ENCODE results near the gene TMEM42. TPM values are rescaled to one million over a fixed set of nuclear protein-coding genes. Genes with fewer than 3 reads are reported as not detected.
A peak's percentile ranks its signal among the peaks of the same experiment; 100 is the strongest.

Gene TMEM42
- total and polyA plus RNA-seq, 9 of the 15 experiments (the other 6 are each of a cell fraction or from before 2014, with no cell fraction given): 0.53 to 1.6 (median 0.98) TPM

GRCh38 chr3:44913868-44914468 lies 52.3 kb downstream of the TMEM42 start (continued):
- TF ChIP-seq ZNF280A (IDR thresholded peaks at IDR 0.05; ENCODE audit: low read depth, partially characterized antibody) (no peak), MAFK (IDR thresholded peaks at IDR 0.05; ENCODE audit: low read length) (0 out of 2 replicates have a peak, but pooled peaks have one; percentile 3), PTRF (tag; IDR thresholded peaks at IDR 0.05) (no peak), L3MBTL2 (IDR thresholded peaks at IDR 0.05) (no peak), ZNF592 (IDR thresholded peaks at IDR 0.05) (no peak), CREB5 (CRISPR knock-in tag; IDR thresholded peaks at IDR 0.05) (no peak), ZNF121 (CRISPR knock-in tag; conservative IDR thresholded peaks at IDR 0.05) (no peak), ILK (tag; IDR thresholded peaks at IDR 0.05; ENCODE audit: borderline replicate concordance, low read depth) (no peak), ZBTB33 (CRISPR knock-in tag; IDR thresholded peaks at IDR 0.05) (no peak), JUN (IDR thresholded peaks at IDR 0.05; ENCODE audit: borderline replicate concordance, low read depth, low read length) (no peak), JUN (CRISPR knock-in tag; IDR thresholded peaks at IDR 0.05; ENCODE audit: borderline replicate concordance) (0 out of 2 replicates have a peak, but pooled peaks have one; percentile 27), ZNF197 (CRISPR knock-in tag; IDR thresholded peaks at IDR 0.05; ENCODE audit: low read depth) (no peak), EHMT2 (IDR thresholded peaks at IDR 0.05) (peak; percentile 71; the same call in 1 of the 2 replicates), TAF1 (IDR thresholded peaks at IDR 0.05; ENCODE audit: control insufficient read depth, extremely low read depth, insufficient read depth, low read length, severe bottlenecking) (no peak), TRIM25 (IDR thresholded peaks at IDR 0.05; ENCODE audit: borderline replicate concordance) (no peak), CBX3 (IDR thresholded peaks at IDR 0.05; ENCODE audit: borderline replicate concordance in 1 of 2, low read length in 2 of 2) (peak in 1 of 2 experiments; percentile 58; a peak in 1 of 3 replicates)
